Cortex of kidney (tissue), 1 donor: ENCODE data around the gene MRPS18C.
"Not testable (repeated sequence)": the region's sequence is repeated elsewhere in the genome, so short reads cannot be mapped to it uniquely, and the experiment has no call there.

Source experiments
- DNase-seq: peaks from one replicate; lab custom pipeline; 2025; lab: John Stamatoyannopoulos, UW

MRPS18C gene

DNA sequence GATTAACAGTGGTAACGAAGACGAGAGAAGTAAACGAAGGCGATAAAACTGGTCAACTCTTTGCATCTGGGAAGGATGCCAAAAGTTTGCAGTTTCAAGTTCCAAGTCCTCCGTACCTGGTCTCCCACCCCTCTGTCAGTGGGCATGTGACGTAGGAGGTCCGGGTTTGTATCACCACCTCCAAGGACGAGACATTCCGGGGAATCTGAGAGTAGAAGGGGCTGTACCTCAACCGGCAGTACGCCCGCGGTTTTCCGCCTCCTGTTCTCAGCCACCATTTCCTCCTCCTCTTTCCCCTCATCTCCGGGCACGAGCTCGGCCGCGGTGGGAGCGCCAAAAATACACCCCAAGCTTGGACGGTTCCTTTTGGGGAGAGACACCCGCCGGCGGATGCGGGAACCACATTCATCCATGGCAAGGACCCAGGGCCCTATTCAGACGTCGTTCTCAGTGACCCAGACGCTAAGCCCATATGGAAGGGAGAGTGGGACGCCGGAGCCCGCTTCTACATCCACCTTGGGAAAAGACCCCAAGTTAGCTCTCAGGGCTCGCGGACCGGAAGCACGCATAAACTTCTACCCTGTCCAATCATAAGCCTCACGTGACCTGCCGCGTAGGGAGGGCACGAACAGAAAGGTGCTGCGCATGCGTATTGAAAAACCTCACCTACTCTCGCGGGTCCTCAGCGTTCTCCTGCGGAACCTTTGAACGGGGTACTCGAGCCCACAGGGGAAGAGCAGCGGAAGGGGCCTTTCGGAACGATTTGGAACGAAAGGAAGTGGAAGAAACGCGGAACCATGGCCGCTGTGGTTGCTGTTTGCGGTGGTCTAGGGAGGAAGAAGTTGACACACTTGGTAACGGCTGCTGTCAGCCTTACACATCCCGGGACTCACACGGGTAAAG, at the start of gene MRPS18C, which contains the start of gene HELQ:
MRPS18C (plus strand) TSS at position 778 of the 903 bp plus-strand sequence; CDS start at position 798, 20 bp downstream.
HELQ (minus strand) TSS at position 543 of the 903 bp plus-strand sequence; CDS start at position 413, 130 bp downstream.
- DNase-seq: peak; percentile 15

DNA sequence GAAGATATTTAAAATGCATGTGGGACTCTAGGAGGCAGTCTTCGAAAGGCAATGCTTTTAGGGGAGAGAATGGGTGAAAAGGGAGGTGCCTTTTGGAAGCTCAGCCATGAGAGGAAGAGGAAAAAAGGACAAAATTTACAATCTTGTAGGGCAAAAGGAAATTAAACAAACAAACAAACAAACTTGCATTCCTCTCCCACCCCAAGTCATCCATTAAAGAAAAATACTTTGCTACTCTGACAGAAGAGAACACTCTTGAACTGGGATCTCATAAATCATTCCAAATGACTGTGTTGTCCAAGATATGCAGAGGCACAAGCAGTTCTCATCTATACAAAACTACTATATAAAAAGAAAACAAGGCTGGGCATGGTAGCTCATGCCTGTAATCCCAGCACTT, 47.0 kb upstream of the MRPS18C start:
- no peak for DNase-seq

DNA sequence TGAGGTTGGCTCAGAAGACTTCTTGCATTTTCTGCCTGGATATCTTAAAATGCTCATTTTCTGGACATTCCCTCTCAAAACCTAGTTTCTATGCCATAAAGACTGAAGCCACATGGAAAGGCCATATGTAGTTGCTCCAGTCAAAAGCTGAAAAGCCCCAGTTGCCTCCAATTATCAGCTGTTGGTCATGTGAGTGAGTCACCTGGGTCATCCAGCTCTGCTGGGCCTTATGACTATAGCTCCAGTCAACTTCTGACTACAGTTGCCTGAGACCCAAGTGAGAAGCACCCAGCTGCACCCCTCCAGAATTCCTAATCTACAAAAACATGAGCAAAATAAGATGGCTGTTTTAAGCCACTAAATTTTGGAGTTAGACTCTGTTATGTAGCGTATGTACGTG, 42.2 kb upstream of the MRPS18C start:
- DNase-seq: no peak

DNA sequence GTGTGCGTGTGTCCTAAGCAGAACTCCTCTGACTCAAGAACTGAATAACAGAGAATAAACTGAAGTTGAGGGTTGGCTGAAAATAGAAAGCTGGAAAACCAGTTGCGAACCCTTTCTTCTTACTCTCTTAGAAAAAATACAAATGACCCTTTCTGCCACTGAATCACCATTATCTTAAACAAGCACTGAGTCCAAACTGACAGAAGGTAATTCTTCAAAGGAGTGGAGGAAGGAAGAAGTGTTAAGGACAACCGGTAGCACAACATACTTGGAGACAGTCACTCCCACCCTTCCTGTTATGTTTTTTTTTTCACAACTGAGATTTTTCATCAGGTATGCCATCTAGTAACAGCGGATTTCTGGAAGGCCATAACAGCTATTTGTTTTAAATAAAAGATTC, 38.3 kb upstream of the MRPS18C start:
- no peak for DNase-seq

DNA sequence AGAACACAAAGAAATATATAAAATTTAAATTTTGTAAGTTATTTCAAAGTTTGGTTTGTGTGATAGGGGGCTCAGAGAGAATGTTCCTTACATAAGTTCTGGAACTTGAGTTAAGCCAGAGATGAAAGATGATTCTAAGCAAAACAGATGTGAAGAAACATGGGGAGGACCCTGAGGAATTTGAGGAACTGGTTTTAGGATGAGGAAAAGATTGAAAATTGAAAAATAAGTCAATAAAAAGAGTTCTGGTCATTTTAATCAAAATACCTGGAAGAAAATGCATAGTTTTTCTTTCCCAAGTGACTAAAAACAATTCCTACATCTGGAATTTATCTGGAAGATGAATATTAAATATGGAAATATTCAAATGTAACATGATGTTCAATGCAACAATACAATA, 37.6 kb upstream of the MRPS18C start:
- DNase-seq: no peak

DNA sequence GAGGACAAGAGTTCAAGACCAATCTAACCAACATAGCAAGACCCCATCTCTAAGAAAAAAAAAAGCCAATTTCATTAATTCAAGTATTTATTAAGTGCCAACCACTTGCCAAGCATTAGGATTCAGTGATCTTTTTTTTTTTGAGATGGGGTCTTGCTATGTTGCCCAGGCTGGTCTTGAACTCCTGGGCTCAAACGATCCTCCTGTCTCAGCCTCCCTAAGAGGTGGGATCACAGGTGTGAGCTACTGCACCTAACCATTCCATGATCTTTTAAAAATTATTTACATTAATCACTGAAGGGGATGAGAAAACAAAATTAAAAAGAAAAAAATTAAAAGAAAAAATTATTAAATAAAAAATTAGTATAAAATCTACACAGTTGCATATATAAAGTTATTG, 24.7 kb upstream of the MRPS18C start:
- DNase-seq: no peak

DNA sequence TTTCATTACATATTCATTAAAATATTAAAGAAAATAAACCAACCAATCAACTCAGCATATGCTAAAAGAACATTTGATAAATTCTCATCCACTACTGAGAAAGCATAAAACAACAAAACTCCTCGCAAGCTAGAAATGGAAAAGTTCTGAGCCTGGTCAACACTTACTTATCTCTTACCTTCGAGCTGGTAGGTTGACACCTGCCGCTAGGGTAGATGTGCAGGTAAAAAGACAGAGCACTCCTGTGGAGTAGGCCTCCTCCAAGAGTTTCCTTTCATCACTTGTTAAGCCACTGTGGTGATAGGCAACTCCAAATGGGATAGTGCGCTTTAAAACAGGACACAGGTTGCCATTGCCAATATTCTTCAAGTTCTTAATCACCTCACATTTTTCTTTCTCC, 19.2 kb upstream of the MRPS18C start:
- no peak for DNase-seq

DNA sequence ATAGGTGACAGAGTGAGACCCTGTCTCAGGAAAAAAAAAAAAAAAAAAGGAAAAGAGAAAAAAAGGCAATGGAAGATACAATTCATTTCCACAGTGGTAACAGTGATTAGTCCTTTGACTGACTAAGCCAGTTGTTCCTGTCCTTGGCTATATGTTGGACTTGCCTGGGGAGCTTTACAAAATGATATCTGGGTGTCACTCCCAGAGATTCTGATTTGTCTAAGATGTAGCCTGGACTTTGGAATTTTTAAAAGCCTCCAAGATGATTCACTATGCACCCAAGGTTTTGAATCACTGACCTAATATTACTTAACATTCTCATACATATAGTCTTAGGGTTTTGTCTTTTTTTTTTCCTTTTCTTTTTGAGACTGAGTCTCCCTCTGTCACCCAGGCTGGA, 17.1 kb upstream of the MRPS18C start:
- no peak for DNase-seq

DNA sequence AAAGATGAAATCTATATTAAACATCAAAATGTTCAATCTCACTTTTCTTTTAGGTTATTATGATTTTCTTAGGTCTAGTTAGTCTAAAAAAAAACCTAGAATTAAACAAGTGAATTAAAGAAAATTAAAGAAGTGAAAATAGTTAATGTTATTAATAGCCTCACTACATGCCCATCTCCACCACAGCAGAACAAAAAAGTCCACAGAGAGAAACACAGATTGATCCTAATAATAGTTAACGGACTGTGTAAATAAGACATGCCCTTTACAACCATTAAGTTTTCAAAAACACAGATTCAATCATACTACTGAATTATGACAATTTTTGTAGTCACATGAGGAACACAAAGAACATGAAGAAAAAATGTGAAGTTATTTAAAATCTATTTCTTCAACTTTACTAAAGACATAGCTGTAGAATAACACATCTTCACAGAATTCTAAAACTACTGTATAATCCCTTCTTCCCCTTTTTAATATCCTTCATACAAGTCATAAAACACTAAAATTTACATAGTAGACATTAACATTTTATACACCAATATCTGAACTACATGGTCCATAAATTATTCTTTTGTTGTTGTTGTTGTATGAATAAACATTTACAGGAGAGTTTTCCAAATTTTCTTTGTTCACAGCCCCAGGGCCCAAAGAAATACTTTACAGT, 15.6 kb upstream of the MRPS18C start:
- no peak for DNase-seq

DNA sequence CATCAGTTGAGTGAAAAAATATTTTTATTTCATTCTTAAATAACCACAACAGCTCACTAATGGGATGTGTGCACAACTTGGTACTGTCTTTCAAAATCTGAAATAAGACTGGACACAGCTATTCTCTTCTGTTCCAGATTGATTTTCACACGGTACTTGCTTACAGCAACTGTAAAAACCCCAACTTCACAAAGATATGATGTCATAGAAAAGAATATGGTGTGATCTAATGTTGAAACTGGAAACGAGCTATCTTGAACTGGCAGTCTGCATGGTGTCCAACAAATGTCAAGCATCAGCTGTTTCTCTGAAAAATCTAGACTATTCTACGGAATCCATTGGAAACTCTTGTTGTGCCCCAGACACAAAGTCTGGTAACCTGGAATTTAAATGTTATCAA, 15.0 kb upstream of the MRPS18C start:
- DNase-seq: no peak

DNA sequence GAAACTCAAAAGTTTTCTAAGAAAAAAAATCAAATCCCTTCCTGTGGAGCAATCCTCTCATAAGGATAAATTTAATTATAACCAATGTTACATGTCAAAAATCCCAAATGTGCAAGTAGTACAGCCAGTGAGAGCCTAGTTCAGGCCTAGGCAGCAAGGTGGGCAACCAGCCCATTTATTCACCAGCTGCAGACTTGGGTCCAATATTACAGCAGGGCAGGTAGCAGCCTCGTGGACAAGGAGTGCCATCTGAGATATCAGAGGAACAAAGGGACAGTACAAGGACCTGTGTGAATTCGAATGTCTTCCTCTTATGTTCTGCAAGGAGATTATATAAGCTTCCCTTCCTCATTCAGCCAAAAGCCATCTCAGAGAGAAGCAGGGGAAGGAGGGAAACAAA, 6.8 kb upstream of the MRPS18C start:
- DNase-seq: no peak

DNA sequence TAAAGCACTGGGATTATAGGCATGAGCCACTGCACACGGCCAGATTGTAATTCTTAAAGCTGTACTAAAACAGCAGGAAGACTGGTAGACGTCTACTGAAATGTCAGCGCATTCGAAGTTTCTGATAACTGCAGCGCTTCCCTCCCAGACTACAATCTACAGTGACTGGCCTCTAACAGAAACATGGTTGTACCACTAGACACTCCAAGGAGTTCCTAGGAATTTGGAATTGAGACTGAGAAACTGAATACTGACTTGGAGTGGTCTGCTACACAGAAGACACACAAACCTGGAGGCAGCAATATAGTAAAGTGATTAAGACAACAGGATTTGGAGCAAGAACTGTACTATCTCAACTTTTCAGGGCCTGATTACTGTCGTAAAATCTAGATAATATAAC, 1.2 kb upstream of the MRPS18C start:
- DNase-seq: no peak

DNA sequence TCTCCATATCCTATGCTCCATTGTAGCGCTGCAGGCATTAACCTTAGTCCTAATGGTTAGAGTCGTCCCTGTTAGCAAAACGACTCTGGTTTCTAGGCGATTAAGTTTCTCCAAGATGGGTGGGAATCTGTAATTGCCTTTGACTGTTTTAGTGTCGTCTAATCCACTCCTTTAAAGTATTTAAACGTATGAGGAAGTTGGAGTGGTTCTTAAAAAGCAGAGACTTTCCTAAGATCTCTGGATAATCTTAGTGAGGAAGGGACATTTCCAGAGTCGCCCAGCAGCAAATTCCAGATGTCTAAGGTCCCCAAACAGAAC, 285 bp downstream of the MRPS18C start:
- DNase-seq: no peak

DNA sequence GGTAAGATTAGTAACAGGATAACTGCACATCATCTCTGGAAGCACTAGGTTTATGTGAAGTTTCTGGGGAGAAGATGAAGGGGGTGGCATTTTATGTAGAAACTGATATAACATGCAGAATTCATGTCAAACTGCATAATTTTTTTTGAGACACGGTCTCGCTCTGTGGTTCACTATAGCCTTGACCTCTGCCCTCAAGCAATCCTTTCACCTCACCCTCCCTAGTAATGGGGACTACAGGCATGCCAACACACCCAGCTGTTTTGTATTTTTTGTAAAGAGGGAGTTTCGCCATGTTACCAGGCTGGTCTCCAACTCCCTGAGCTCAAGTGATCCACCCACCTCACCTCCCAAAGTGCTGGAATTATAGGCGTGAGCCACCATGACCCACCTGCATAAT, 17.6 kb downstream of the MRPS18C start:
- DNase-seq: no peak

DNA sequence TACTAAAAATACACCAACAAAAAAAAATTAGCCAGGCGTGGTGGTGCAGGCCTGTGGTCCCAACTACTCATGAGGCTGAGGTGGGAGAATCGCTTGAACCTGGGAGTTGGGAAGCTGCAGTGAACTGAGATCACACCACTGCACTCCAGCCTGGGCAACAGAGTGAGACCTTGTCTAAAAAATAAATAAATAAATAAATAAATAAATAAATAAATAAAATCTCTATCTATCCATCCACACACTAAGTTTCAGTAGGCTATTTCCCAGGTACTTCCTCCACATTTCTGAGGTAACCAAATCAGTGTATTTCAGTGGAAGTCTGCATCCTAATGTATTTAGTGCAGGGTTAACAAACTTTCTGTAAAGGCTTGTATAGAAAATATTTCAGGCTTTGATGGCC, 18.1 kb downstream of the MRPS18C start:
- DNase-seq: no peak

DNA sequence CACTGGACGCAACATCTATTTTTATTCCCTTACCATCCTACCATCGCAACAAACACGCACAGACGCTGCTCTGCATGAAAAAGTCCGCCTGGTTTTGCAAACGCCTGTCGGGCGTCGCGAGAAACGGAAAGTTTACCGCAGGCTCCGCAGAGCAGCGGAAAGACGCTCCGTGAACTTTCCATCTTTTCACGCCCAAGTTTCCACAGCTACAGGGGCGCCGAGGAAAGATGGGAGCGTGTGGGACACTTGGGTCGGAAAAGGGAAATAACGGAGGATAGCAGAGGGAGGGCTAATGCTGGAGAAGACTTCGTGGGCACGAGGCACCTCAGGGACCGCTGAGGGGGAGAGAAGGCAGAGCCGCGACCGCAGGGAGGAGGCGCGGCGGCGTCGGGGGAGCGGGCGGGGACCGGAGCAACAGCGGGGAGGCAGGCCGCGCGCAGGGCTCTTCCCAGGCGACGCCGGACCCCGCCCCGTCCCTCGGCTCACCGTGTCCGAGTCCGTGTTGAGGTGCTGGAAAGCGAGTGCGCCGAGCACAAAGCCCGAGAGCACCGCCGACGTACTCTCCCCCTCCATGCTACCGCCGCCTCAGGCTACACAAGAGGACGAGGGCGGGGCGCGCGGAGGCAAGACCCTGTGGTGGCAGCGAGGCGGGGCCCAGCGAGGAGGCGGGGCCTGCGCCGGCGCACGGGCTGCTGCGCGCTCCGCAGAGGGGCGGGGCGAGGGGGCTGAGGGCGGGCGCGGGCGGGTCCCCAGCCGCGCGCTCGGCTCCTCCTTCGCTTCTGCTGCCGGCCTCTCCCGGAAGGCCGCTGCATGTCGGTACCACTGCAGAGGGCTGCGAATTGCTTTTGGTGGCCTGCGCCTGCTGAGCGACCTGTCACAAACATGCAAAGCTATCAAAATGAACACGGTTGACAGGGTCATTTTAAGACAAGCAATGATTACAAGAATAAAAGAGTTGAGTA, 28.9 kb downstream of the MRPS18C start, which contains the start of gene ABRAXAS1:
ABRAXAS1 (minus strand) TSS at position 601 of the 962 bp plus-strand sequence; CDS start at position 573, 28 bp downstream.
- peak; percentile 38 for DNase-seq

DNA sequence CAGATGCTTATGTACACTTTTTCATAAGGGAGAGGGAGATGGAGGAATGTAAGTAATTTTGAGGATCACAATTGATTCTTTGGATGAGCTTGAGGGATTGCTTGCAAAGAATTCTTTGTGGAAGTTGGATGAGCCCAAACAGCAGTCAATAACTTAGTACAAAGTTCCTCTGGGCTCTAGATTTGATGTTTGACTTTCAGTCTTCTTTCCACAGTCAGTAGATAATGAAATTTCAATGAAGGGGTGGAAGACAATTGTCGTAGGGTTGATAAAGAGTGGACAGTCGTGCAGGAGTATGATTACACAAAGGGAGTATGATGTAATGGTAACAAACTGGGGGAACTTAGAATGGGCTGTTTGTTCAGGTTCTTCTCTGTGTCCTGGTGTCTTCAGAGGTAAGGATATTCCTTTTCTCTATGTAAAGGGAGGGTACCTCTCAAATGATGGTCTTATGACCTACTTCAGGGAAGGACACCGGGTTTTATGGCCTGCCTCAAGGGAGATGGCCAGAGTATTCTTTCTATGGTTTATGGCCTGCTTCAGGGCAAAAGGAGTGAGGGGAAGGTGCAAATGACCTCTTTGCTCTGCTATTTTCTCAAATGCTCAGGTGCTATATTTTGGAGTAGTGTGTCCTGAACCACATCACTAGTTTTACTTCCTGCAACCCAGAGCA, 30.7 kb downstream of the MRPS18C start:
- no peak for DNase-seq

DNA sequence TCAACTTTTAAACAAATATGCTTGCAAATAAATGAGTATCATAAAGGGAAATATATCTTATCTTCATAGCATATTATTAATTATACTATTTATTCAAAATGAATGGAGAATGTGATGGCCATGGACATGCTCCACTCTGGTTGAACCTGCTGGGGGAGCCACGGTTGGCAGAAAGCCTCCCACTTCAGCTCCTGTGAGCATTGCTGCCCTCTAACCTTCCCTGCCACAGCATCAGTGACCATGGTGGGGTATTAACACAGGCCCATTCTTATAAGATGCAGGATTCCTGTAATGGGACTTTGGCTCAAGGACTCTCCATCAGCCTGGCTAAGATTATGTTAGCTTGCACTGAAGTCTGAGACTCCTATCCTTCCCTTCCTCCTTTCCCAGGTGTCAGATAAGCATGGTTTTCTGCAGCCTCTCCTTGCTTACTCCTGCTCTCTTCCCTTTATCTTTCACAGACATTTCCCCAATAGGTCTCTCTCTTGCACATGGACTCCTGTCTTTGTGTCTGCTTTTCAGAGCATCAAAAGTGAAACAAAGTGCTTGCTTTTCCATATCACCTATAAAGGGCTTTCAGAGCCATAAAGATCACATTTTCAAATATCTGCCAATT, 34.0 kb downstream of the MRPS18C start:
- no peak for DNase-seq

DNA sequence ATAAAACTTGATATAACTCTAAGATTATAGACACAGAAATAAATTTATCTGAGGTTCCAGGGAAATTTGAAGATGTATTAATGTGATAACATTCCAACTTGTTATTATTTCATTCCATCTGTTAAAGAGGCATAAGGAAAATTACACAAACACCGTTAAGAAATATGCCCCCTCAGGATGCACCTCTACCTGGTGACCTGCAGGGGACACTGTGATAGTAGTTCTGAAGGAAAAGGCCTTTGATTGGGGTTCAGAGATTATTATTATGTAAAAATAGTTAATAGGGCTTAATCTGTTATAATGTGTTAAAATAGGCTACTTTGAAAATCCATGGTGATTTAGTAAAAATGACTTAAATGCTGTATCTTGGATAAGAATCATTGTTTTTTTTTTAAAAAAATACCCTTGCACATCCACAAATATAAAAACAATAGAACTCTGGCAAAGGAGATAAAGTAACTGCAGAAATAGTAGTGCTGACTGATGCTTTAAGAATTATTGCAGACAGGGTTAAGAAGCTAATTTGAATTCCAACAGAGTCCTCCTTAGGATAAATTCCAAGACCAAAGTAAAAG, 35.1 kb downstream of the MRPS18C start:
- no peak for DNase-seq

DNA sequence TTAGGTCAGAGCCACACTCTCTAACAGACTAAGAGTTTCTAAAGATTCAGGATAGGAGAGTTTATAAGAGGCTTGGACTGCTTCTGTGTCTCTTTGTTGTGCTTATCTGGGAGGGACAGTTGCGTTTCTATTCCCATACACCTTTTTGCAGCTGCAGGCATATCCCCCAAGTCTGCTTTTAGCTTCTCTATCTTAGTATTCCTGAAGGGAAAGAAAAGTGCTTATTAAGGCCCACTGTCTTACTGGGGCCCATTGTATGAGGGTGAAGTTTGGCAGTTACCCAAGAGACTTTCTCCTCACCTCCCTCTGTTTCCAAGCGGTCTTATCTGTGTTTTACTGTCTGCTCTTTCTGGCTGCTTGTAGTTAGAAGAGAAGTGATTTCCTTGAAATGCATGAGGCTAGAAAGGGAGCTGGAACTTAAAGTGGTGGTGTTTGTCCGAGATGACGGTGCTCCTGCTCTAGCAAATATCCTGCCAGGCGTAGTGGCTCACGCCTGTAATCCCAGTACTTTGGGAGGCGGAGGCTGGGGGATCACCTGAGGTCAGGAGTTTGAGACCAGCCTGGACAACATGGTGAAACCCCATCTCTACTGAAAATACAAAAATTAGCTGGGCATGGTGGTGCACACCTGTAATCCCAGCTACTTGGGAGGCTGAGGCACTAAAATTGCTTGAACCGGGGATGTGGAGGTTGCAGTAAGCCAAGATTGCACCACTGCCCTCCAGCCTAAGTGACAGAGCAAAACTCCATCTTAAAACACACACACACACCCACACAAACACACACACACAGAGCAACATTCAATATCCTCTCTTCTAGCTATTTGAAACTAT, 40.4 kb downstream of the MRPS18C start:
- DNase-seq: not testable (repeated sequence)
